Measurements from ENCODE around the gene PEX5L.

GRCh38 chr3:179876440-179876839 lies 160.3 kb downstream of the PEX5L start:
- TF ChIP-seq CTCF (IDR thresholded peaks at IDR 0.05; ENCODE audit: low read depth, low read length): no peak
- TF ChIP-seq EZH2phosphoT487 (IDR thresholded peaks at IDR 0.05; ENCODE audit: low read depth): no peak

Data from OCI-LY3 (cell line).